NCI-H1092 (cell line): ENCODE data around the gene ABCA7.
A peak's percentile ranks its signal among the peaks of the same experiment; 100 is the strongest.

Source experiments
- DNase-seq: peaks from one replicate; lab custom pipeline; 2025; lab: John Stamatoyannopoulos, UW

Gene ABCA7

GRCh38 chr19:1040476-1041271, 767 bp downstream of the ABCA7 start:
- DNase-seq, result peak; percentile 63

- no peak for DNase-seq
These were observed 1.4 kb downstream of the ABCA7 start for GRCh38 chr19:1041272-1041834.

DNA sequence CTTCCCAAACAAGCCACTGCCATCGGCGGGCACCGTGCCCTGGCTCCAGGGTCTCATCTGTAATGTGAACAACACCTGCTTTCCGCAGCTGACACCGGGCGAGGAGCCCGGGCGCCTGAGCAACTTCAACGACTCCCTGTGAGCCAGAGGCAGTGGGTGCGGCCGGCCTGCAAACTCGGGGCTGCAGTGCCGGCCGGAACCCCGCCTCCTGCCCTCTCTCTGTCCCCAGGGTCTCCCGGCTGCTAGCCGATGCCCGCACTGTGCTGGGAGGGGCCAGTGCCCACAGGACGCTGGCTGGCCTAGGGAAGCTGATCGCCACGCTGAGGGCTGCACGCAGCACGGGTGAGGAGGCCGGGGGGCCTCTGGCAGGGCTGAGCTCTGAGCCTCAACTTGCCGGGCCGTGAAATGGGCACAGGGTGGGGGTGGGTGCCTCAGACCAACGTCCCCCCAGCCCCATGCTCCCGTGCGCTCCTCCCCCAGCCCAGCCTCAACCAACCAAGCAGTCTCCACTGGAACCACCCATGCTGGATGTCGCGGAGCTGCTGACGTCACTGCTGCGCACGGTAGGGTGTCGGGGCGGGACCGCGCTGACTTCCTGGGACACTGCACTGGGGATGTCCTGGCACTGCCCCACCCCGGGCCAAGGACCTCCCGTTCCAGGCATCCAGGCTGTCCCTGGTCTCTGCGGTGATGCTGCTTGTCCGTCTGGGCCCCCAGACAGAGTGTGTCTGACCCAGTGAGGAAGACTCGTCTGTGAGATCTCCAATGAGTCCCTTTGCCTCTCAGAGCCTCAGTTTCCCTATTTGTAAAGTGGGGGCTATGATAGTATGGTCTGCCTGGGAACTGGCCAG, 2.2 kb downstream of the ABCA7 start:
- no peak for DNase-seq

- peak; percentile 56 for DNase-seq
These were observed 3.0 kb downstream of the ABCA7 start for GRCh38 chr19:1042689-1043511.

- DNase-seq, result no peak
These were observed 5.3 kb downstream of the ABCA7 start for GRCh38 chr19:1045247-1045603.

DNA sequence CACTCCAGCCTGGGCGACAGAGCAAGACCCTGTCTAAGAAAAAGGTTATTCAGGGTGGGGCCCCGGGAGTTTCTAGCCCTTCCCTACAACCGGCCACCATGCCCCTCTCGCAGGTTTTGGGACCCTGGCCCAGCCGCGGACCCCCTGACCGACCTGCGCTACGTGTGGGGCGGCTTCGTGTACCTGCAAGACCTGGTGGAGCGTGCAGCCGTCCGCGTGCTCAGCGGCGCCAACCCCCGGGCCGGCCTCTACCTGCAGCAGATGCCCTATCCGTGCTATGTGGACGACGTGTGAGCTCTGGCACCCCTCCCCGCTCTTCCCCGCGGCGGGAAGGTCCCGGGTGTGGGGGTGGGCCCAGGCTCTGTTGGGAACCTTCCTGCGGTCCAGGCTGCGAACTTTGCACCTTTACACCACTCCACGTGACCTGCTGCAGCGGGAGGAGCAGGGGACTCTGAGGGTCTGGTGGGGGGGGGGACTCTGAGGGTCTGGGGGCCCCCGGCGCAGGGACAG, 6.3 kb downstream of the ABCA7 start:
- DNase-seq, result no peak

- no peak for DNase-seq
These were observed 7.2 kb downstream of the ABCA7 start for GRCh38 chr19:1046836-1047695.

GRCh38 chr19:1047696-1048147, 7.8 kb downstream of the ABCA7 start:
- DNase-seq, result no peak

DNA sequence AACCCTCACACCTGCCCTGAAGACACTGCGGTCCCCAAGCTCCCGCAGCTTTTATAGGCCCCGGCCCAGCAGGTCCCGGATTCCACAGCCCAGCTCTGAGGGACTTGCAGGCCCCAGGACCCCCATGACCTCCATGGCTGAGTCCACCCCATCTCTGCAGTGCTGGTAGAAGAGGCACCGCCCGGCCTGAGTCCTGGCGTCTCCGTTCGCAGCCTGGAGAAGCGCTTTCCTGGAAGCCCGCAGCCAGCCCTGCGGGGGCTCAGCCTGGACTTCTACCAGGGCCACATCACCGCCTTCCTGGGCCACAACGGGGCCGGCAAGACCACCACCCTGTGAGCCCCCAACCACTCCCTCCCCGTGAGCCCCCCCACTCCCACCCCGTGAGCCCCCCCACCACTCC, 9.2 kb downstream of the ABCA7 start:
- no peak for DNase-seq

GRCh38 chr19:1049800-1050199, 9.9 kb downstream of the ABCA7 start:
- DNase-seq, result no peak

DNA sequence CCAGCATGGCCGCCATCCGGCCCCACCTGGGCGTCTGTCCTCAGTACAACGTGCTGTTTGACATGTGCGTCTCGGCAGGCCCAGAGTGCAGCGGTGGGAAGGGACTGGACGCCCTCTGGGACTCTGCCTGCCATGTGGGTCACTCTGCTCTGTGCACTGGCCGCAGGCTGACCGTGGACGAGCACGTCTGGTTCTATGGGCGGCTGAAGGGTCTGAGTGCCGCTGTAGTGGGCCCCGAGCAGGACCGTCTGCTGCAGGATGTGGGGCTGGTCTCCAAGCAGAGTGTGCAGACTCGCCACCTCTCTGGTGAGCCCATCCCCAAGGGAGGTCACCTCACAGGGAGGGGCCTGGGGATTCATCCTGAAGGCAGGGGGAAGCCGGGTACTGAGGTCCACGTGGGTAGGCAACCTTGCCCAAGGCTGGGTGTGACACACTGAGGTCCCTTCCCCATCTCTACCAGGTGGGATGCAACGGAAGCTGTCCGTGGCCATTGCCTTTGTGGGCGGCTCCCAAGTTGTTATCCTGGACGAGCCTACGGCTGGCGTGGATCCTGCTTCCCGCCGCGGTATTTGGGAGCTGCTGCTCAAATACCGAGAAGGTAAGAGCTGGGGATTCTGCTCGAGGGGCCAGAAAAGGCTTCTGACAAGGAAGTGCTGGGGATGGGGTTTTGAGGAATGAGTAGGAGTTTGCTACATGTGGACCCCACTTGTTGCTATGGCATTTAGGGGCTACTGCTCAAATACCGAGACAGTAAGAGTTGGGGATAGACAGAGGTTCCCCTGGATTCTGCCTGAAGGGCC, 11.3 kb downstream of the ABCA7 start:
- DNase-seq, result no peak

DNA sequence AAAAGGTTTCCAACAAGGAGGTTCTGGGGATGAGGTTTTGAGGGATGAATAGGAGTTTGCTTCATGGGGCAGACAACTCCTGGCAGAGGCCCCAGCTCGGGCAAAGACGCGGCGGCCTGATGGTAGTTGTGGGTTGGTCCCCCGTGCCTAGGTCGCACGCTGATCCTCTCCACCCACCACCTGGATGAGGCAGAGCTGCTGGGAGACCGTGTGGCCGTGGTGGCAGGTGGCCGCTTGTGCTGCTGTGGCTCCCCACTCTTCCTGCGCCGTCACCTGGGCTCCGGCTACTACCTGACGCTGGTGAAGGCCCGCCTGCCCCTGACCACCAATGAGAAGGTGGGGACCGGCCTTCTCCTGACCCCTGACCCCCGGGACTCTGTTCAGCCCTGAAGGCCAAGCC, 11.9 kb downstream of the ABCA7 start:
- no peak for DNase-seq

GRCh38 chr19:1052349-1052975, 12.6 kb downstream of the ABCA7 start:
- no peak for DNase-seq

GRCh38 chr19:1053176-1054101, 13.5 kb downstream of the ABCA7 start:
- DNase-seq, result no peak

DNA sequence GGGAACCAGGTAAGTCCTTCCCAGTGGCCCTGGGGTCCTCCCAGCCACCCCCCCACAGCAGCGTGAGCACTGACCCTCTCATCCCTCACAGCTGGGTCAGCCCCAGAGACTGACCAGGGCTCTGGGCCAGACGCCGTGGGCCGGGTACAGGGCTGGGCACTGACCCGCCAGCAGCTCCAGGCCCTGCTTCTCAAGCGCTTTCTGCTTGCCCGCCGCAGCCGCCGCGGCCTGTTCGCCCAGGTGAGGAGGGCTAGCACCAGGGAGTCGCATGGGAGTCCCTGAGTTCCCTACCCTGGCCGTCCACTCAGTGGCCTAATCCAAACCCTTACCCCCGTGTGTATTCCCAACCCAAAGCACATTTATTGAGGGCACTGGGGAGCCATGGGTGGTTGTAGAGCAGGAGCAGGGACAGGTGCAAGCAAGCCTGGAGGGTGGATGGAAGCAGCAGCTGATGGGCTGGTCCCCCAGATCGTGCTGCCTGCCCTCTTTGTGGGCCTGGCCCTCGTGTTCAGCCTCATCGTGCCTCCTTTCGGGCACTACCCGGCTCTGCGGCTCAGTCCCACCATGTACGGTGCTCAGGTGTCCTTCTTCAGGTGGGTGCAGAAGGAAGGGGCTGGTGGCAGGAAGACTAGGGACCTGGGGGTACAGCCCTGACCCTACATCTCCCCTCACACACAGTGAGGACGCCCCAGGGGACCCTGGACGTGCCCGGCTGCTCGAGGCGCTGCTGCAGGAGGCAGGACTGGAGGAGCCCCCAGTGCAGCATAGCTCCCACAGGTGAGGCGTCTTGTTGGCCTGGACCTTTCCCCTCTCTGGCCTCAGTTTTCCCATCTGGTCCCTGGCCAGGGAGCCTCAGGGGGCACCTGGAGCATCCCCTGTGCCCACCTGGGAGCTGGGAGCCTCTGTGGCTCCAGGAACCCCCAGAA, 14.5 kb downstream of the ABCA7 start:
- DNase-seq, result no peak

GRCh38 chr19:1055028-1055425, 15.1 kb downstream of the ABCA7 start:
- DNase-seq, result no peak

DNA sequence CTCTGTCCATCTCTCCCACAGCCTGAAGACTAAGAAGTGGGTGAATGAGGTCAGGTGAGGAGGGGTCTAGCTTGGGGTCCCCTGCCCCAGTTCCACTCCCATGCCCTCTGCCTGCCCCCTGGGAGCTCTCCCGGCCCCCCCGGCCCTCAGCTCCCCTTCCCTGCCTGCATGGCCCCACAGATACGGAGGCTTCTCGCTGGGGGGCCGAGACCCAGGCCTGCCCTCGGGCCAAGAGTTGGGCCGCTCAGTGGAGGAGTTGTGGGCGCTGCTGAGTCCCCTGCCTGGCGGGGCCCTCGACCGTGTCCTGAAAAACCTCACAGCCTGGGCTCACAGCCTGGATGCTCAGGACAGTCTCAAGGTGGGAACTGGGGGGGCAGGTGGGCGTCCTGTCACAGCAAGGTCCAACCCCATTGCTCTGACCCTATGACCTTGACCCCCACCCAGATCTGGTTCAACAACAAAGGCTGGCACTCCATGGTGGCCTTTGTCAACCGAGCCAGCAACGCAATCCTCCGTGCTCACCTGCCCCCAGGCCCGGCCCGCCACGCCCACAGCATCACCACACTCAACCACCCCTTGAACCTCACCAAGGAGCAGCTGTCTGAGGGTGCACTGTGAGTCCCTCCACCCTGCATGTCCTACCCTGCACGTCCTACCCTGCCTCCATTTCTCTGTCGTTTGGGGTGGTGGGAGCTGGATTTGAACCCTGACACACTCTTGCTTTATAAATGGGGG, 16.1 kb downstream of the ABCA7 start:
- no peak for DNase-seq
